IMR-90 (cell line): ENCODE measurements around the gene SLC9A2. TPM values are rescaled to one million over a fixed set of nuclear protein-coding genes. Genes with fewer than 3 reads are reported as not detected.

Source experiments
- ATAC-seq: fragments of 200-7000 bp; cut with Tn5 transposase; 2 replicates; pipeline ENCODE4 v1.9.1; 2020; ENCODE audit warnings: low read depth, mild to moderate bottlenecking, moderate library complexity
- BruUV-seq: library from RNA; stranded (reverse); fragments of 400-500 nt; replicated peaks from 2 replicates; lab custom pipeline; 2021; lab: Mats Ljungman, UMichigan
- CTCF ChIA-PET: fragments of 300-600 bp; formaldehyde crosslinking; extraction: SDS; loops from one replicate; lab custom pipeline; 2021; ENCODE audit warnings: antibody characterized with exemption; lab: Yijun Ruan, JAX
- POLR2A ChIA-PET: fragments of 300-600 bp; sonication (Branson Sonifier 250); formaldehyde crosslinking; loops from one replicate; lab custom pipeline; 2022; ENCODE audit warnings: antibody characterized with exemption; ENCODE audit not compliant: unreplicated experiment; lab: Charles Lee
- DNase-seq: peaks from one replicate; pipeline ENCODE4 v3.0.0; 2013
- H2AFZ ChIP-seq: replicated peaks from 2 replicates; pipeline ENCODE3; 2013; ENCODE audit warnings: low read length, mild to moderate bottlenecking; ENCODE audit not compliant: poor library complexity
- H2AK5ac ChIP-seq: 2 replicates; pipeline ENCODE4 v1.6.1; 2013; ENCODE audit warnings: low read depth, low read length, inconsistent platforms
- H2AK9ac ChIP-seq: replicated peaks from 2 replicates; pipeline ENCODE3; 2013; ENCODE audit warnings: mild to moderate bottlenecking, low read depth, low read length, moderate library complexity; ENCODE audit not compliant: poor library complexity
- H2BK120ac ChIP-seq: 2 replicates; pipeline ENCODE4 v1.6.1; 2013; ENCODE audit warnings: low read depth, low read length, inconsistent platforms
- H2BK15ac ChIP-seq: 3 replicates; pipeline ENCODE4 v1.6.1; 2013; ENCODE audit warnings: low read depth, low read length, inconsistent platforms
- H2BK20ac ChIP-seq: 2 replicates; pipeline ENCODE4 v1.6.1; 2013; ENCODE audit warnings: low read depth, mild to moderate bottlenecking, inconsistent platforms, low read length, moderate library complexity
- H2BK5ac ChIP-seq: 2 replicates; pipeline ENCODE4 v1.6.1; 2013; ENCODE audit warnings: mild to moderate bottlenecking, low read depth, low read length, inconsistent platforms; ENCODE audit not compliant: poor library complexity, severe bottlenecking
- H3K14ac ChIP-seq: replicated peaks from 2 replicates; pipeline ENCODE4 v1.6.1; 2013; ENCODE audit warnings: low read depth, low read length, inconsistent platforms
- H3K18ac ChIP-seq: 2 replicates; pipeline ENCODE4 v1.6.1; 2013; ENCODE audit warnings: low read depth, low read length, control low read depth
- H3K23ac ChIP-seq: 2 replicates; pipeline ENCODE4 v1.6.1; 2013; ENCODE audit warnings: low read depth, low read length, inconsistent platforms
- H3K27ac ChIP-seq: 2 replicates; pipeline ENCODE4 v1.5.1; 2013; ENCODE audit warnings: mild to moderate bottlenecking, control low read depth, low read length; ENCODE audit not compliant: insufficient read depth
- H3K27me3 ChIP-seq: 2 replicates; pipeline ENCODE4 v1.6.1; 2013; ENCODE audit warnings: low read length; ENCODE audit not compliant: control insufficient read depth, insufficient read depth
- H3K36me3 ChIP-seq: 2 replicates; pipeline ENCODE4 v1.6.1; 2013; ENCODE audit warnings: low read length, mixed read lengths; ENCODE audit not compliant: control insufficient read depth, insufficient read depth
- H3K4ac ChIP-seq: 2 replicates; pipeline ENCODE4 v1.6.1; 2013; ENCODE audit warnings: low read depth, low read length, inconsistent platforms
- H3K4me1 ChIP-seq: 2 replicates; pipeline ENCODE4 v1.6.1; 2013; ENCODE audit warnings: low read length, mixed read lengths; ENCODE audit not compliant: control insufficient read depth, insufficient read depth
- H3K4me2 ChIP-seq: 2 replicates; pipeline ENCODE4 v1.6.1; 2013; ENCODE audit warnings: low read depth, mild to moderate bottlenecking, control low read depth, low read length, moderate library complexity
- H3K4me3 ChIP-seq: 2 replicates; pipeline ENCODE4 v1.5.1; 2013; ENCODE audit warnings: low read depth, mild to moderate bottlenecking, control low read depth, low read length, moderate library complexity; ENCODE audit not compliant: insufficient read depth
- H3K56ac ChIP-seq: 2 replicates; pipeline ENCODE4 v1.6.1; 2013; ENCODE audit warnings: low read length, inconsistent platforms; ENCODE audit not compliant: insufficient read depth; ENCODE audit errors: extremely low read depth
- H3K79me1 ChIP-seq, 2 experiments: 2 replicates each; pipeline ENCODE4 v1.6.1; 2013; ENCODE audit warnings: low read length in 2 of 2, inconsistent platforms in 1 of 2, low read depth in 1 of 2
- H3K9ac ChIP-seq: 2 replicates; pipeline ENCODE4 v1.6.1; 2013; ENCODE audit warnings: low read depth, low read length, control low read depth
- H3K9me1 ChIP-seq: 2 replicates; pipeline ENCODE4 v1.6.1; 2013; ENCODE audit warnings: low read length, inconsistent platforms; ENCODE audit not compliant: insufficient read depth
- H3K9me3 ChIP-seq: 2 replicates; pipeline ENCODE4 v1.6.1; 2013; ENCODE audit warnings: low read length; ENCODE audit not compliant: control insufficient read depth, insufficient read depth
- H4K20me1 ChIP-seq: 2 replicates; pipeline ENCODE4 v1.6.1; 2013; ENCODE audit warnings: low read length, inconsistent platforms; ENCODE audit not compliant: insufficient read depth
- H4K5ac ChIP-seq: 2 replicates; pipeline ENCODE4 v1.6.1; 2013; ENCODE audit warnings: mild to moderate bottlenecking, low read depth, low read length, control low read depth
- H4K8ac ChIP-seq, 2 experiments: 2 replicates each; pipeline ENCODE4 v1.6.1; 2013; ENCODE audit warnings: low read depth in 2 of 2, low read length in 2 of 2, control low read depth in 1 of 2, inconsistent platforms in 1 of 2
- H4K91ac ChIP-seq: 2 replicates; pipeline ENCODE4 v1.6.1; 2013; ENCODE audit warnings: low read depth, low read length, inconsistent platforms; ENCODE audit not compliant: insufficient read depth
- MAZ ChIP-seq: IDR thresholded peaks from 2 replicates; pipeline ENCODE4 v1.6.1; 2012; ENCODE audit warnings: low read depth, mild to moderate bottlenecking, low read length, improper control_type of control experiment, moderate library complexity, borderline replicate concordance
- MXI1 ChIP-seq: IDR thresholded peaks from 2 replicates; pipeline ENCODE4 v1.6.1; 2012; ENCODE audit warnings: low read depth, mild to moderate bottlenecking, low read length, moderate library complexity, borderline replicate concordance
- POLR2A ChIP-seq: IDR thresholded peaks from 2 replicates; pipeline ENCODE4 v1.6.1; 2012; ENCODE audit warnings: mild to moderate bottlenecking, low read depth, low read length
- RAD21 ChIP-seq: IDR thresholded peaks from 2 replicates; pipeline ENCODE4 v1.6.1; 2012; ENCODE audit warnings: low read length, improper control_type of control experiment
- RCOR1 ChIP-seq: IDR thresholded peaks from 2 replicates; pipeline ENCODE4 v1.6.1; 2012; ENCODE audit warnings: mild to moderate bottlenecking, low read length, improper control_type of control experiment; ENCODE audit not compliant: insufficient replicate concordance
- WGBS, 2 experiments: methylation state at CpG; one replicate each; pipeline versions ENCODE4 v1.1.5 to v1.1.7; 2013; ENCODE audit warnings: missing lambda C conversion rate in 2 of 2; ENCODE audit not compliant: insufficient read length in 1 of 2; ENCODE audit errors: extremely low coverage in 2 of 2; 5-methylcytosine and 5-hydroxymethylcytosine counted together
- dilution Hi-C: fragments of 300-500 bp; cut with HindIII; formaldehyde crosslinking; loops from one replicate; pipeline ENCODE4 v1.14.3; 2018; ENCODE audit warnings: low sequenced_read_pairs; ENCODE audit not compliant: unreplicated experiment
- in situ Hi-C: fragments of 300-500 bp; cut with MboI; formaldehyde crosslinking; loops from 3 replicates; pipeline ENCODE4 v1.14.3; 2019; ENCODE audit warnings: low sequenced_read_pairs, inconsistent platforms, mixed read lengths
- intact Hi-C: fragments of 100-400 bp; cut with micrococcal nuclease; formaldehyde crosslinking; loops from 2 replicates; pipeline ENCODE4 v1.10.0; 2022
- polyA plus RNA-seq, 3 experiments: library from polyadenylated mRNA; depleted of rRNA; stranded (reverse); fragments of >200 nt; gene quantifications; 2 replicates each; pipeline ENCODE4 v1.2.3, GENCODE V29; 2012; ENCODE audit warnings: low replicate concordance in 1 of 3
- total RNA-seq: library from RNA; depleted of rRNA; stranded (reverse); fragments of >200 nt; gene quantifications from 2 replicates; pipeline ENCODE4 v1.2.3, GENCODE V29; 2012
- TF ChIP-seq, protein P1 (sequence below): fragments of 150-350 bp; IDR thresholded peaks from 2 replicates; pipeline ENCODE4 v1.6.1; 2016; ENCODE audit warnings: low read depth, mild to moderate bottlenecking, low read length, moderate library complexity, borderline replicate concordance

Gene SLC9A2
- total and polyA plus RNA-seq, 2 of the 4 experiments (the other 2 are of a cell fraction): not detected

DNA sequence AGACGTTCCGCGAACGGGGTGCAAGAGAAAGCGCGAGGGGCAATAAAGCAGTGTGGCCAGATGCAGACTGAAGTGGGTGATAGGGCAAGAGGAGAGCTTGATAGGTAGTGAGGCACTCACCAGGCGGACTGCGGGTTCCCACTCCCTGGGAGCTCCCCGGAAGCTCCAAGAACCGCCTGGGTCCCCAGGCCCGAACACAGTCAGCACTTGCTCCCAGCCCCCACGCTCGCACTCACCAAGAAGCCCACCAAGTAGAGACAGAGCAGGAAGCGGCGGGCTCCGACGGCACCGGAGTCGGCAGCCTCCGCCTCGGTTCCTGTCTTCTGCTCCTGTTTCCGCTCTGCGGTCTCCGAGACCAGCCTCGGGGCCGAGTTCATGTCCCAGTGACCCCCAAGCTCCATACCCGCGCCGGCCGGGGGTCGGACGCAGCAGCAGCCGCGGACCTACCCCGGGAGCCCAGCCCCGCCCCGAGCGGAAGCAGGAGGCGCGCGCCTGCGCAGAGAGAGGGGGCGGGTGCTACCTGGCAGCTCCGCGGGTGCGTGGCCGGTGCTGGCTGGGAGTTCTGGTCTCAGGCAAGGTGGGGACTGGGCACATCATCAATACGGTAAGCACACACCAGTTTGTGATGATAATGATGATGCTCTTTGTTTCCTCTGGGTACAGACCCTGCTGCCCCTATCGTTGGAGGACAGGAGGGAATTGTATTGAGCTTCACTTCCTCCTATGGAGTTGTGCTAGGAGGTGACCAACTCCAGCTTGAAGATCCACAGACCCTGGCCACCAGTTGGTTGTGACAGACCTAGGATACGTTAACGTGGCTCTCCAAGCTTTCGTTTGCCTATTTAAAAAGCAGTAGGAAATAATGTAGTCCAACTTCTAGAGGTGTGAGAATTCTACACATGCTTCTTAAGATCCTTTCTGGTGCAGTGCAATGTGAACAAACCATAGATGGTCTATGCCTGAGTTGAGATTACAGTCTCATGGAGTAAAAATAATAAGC, 117.4 kb downstream of the SLC9A2 start:
- ATAC-seq (peak; percentile 98), DNase-seq (peak; percentile 39)
- Histone ChIP-seq H2BK15ac (peak overlapping the region; percentile 64; the same call in 1 of the 3 replicates), H3K4me2 (peak overlapping the region; percentile 95), H2AFZ (peak overlapping the region; percentile 100), H3K4me1 (no peaks in the 10 kb centered on the region; the same call in 1 of the 2 replicates), H3K23ac (0 out of 2 replicates have a peak overlapping the region, but pooled peaks have one; percentile 76), H3K9me1 (no peaks in the 10 kb centered on the region), H3K36me3 (peaks cover 2% of the 10 kb centered on the region), H3K27me3 (no peaks in the 10 kb centered on the region), H3K18ac (peak overlapping the region; percentile 30; the same call in 1 of the 2 replicates), H3K4me3 (peak overlapping the region; percentile 81), H3K56ac (peak overlapping the region; percentile 7; the same call in 1 of the 2 replicates), H3K79me1 (peaks cover 10 to 17% of the 10 kb centered on the region in 2 experiments; a peak in 2 of 4 replicates), H3K9ac (peak overlapping the region; percentile 94), H2BK5ac (peak overlapping the region; percentile 28), H3K14ac (peak overlapping the region; percentile 97), H4K91ac (peak overlapping the region; percentile 71), H4K20me1 (no peaks in the 10 kb centered on the region), H4K5ac (peak overlapping the region; percentile 88), H2BK20ac (no peak overlapping the region), H3K4ac (peak overlapping the region; percentile 92), H3K27ac (peak overlapping the region; percentile 34; the same call in 1 of the 2 replicates), H2AK5ac (no peak overlapping the region), H2AK9ac (peak overlapping the region; percentile 70), H4K8ac (peak overlapping the region; percentile 94 to 100), H2BK120ac (no peak overlapping the region; the same call in 1 of the 2 replicates), H3K9me3 (no peaks in the 10 kb centered on the region)
- 0% methylated on average over 27 of the region's 52 CpGs; no CpG with 5 or more reads in 1 of the 2 experiments for WGBS, 2 experiments
- peak; percentile 66; the same call in 1 of the 2 replicates for TF ChIP-seq MAZ
- 0 out of 2 replicates have a peak, but pooled peaks have one; percentile 56 for TF ChIP-seq MXI1
- TF ChIP-seq RAD21: no peak
- TF ChIP-seq POLR2A: no peak
- TF ChIP-seq RCOR1: no peak
- TF ChIP-seq, protein P1, sequence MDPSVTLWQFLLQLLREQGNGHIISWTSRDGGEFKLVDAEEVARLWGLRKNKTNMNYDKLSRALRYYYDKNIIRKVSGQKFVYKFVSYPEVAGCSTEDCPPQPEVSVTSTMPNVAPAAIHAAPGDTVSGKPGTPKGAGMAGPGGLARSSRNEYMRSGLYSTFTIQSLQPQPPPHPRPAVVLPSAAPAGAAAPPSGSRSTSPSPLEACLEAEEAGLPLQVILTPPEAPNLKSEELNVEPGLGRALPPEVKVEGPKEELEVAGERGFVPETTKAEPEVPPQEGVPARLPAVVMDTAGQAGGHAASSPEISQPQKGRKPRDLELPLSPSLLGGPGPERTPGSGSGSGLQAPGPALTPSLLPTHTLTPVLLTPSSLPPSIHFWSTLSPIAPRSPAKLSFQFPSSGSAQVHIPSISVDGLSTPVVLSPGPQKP: no peak
- intact Hi-C loops: no loop called here
- ChIA-PET POLR2A (interaction anchor here (0.6 kb wide), 1 partner anchor 11 kb away, joined by 3 read pairs; no protein-coding TSS in a partner anchor), CTCF (interaction anchor here (1.0 to 1.5 kb wide), 3 partner anchors 12 to 69 kb away, joined by 3 to 9 read pairs (median 4); no protein-coding TSS in a partner anchor)
- no TSS peak for BruUV-seq
- in situ Hi-C loops: no loop called here
- dilution Hi-C loops: no loop called here
